A549 (cell line): ENCODE data around the gene ETV3L. TPM values are rescaled to one million over a fixed set of nuclear protein-coding genes. Genes with fewer than 3 reads are reported as not detected.

Experiments used
- ATAC-seq, 2 experiments: fragments of 200-7000 bp in 1 of 2; fragments of >200 bp in 1 of 2; cut with Nextera tagmentation in 1 of 2; cut with Tn5 transposase in 1 of 2; 3 replicates each; pipeline versions ENCODE4 v1.8.0 to v1.9.1; 2018 to 2020; ENCODE audit warnings: mild to moderate bottlenecking in 1 of 2, moderate library complexity in 1 of 2
- CTCF ChIA-PET: fragments of 300-600 bp; sonication (Branson Sonifier 250); formaldehyde crosslinking; extraction: SDS; loops from one replicate; lab custom pipeline; 2021; ENCODE audit warnings: antibody characterized with exemption, inconsistent platforms; lab: Yijun Ruan, JAX
- POLR2A ChIA-PET: fragments of 350-600 bp; formaldehyde crosslinking; extraction: SDS; loops from one replicate; lab custom pipeline; 2021; ENCODE audit warnings: antibody characterized with exemption, inconsistent platforms; lab: Yijun Ruan, JAX
- DNase-seq, 2 experiments: peaks; one replicate each; pipeline versions ENCODE4 v3.0.0 to v3.0.0-alpha.2; 2011 to 2016; ENCODE audit warnings: low read depth in 1 of 2, low spot score in 1 of 2
- FAIRE-seq: peaks from 2 replicates; lab custom pipeline; 2011; peaks lifted over from hg19 to GRCh38; lab: Jason Lieb, UNC
- H3K27ac ChIP-seq, 2 experiments: fragments of >200 bp; sonication (Bioruptor Twin); formaldehyde crosslinking; 3 replicates each; pipeline ENCODE4 v1.5.1; 2016 to 2017
- H3K4me1 ChIP-seq: fragments of >200 bp; sonication (Bioruptor Twin); formaldehyde crosslinking; 3 replicates; pipeline ENCODE4 v1.6.1; 2016
- H3K4me2 ChIP-seq: fragments of >200 bp; sonication (Bioruptor Twin); formaldehyde crosslinking; 3 replicates; pipeline ENCODE4 v1.6.1; 2016
- H3K4me3 ChIP-seq: fragments of >200 bp; sonication (Bioruptor Twin); formaldehyde crosslinking; 3 replicates; pipeline ENCODE4 v1.5.1; 2016
- H3K9me3 ChIP-seq: fragments of >200 bp; sonication (Bioruptor Twin); formaldehyde crosslinking; 3 replicates; pipeline ENCODE4 v1.6.1; 2016
- CEBPB ChIP-seq, 2 experiments: fragments of >200 bp in 1 of 2; sonication (Bioruptor Twin) in 1 of 2; formaldehyde crosslinking in 1 of 2; IDR thresholded peaks; 2 replicates each; pipeline ENCODE4 v1.6.1; 2012 to 2016
- CHD2 ChIP-seq: fragments of 150-350 bp; IDR thresholded peaks from 2 replicates; pipeline ENCODE4 v1.6.1; 2014; ENCODE audit warnings: low read length; ENCODE audit not compliant: partially characterized antibody
- CHD4 ChIP-seq: fragments of 200-600 bp; sonication (generic); IDR thresholded peaks from 2 replicates; pipeline ENCODE4 v1.6.1; 2016; ENCODE audit warnings: antibody characterized with exemption, mild to moderate bottlenecking, borderline replicate concordance
- CTCF ChIP-seq: fragments of >200 bp; sonication (Bioruptor Twin); formaldehyde crosslinking; IDR thresholded peaks from 3 replicates; pipeline ENCODE4 v1.5.1; 2016
- ELK1 ChIP-seq: fragments of 150-350 bp; IDR thresholded peaks from 2 replicates; pipeline ENCODE4 v1.6.1; 2014; ENCODE audit warnings: low read depth, mild to moderate bottlenecking, low read length
- EP300 ChIP-seq, 2 experiments: fragments of >200 bp; sonication (Bioruptor Twin); formaldehyde crosslinking; IDR thresholded peaks; 2 replicates in 1 of 2; 3 replicates in 1 of 2; pipeline ENCODE4 v1.6.1; 2016 to 2017
- FOSB ChIP-seq: fragments of 250-450 bp; sonication (Bioruptor Pico); IDR thresholded peaks from 2 replicates; pipeline ENCODE4 v1.5.0; 2020; ENCODE audit warnings: mild to moderate bottlenecking, moderate library complexity
- FOXS1 ChIP-seq: fragments of 250-450 bp; sonication (Bioruptor Pico); IDR thresholded peaks from 2 replicates; pipeline ENCODE4 v1.5.0; 2020; ENCODE audit warnings: mild to moderate bottlenecking, moderate library complexity
- GATA3 ChIP-seq: IDR thresholded peaks from 2 replicates; pipeline ENCODE4 v1.6.1; 2012; ENCODE audit warnings: borderline replicate concordance
- HOXB13 ChIP-seq: fragments of 250-450 bp; sonication (Bioruptor Pico); IDR thresholded peaks from 2 replicates; pipeline ENCODE4 v1.5.0; 2020; ENCODE audit warnings: low read depth, mild to moderate bottlenecking, moderate library complexity
- HOXB5 ChIP-seq: fragments of 250-450 bp; sonication (Bioruptor Pico); IDR thresholded peaks from 2 replicates; pipeline ENCODE4 v1.5.0; 2020; ENCODE audit warnings: mild to moderate bottlenecking, moderate library complexity
- JUN ChIP-seq, 2 experiments: fragments of >200 bp; sonication (Bioruptor Twin); formaldehyde crosslinking; IDR thresholded peaks; 2 replicates in 1 of 2; 3 replicates in 1 of 2; pipeline ENCODE4 v1.6.1; 2016 to 2017
- KDM1A ChIP-seq: fragments of 200-600 bp; sonication (generic); IDR thresholded peaks from 2 replicates; pipeline ENCODE4 v1.6.1; 2016; ENCODE audit warnings: low read depth, mild to moderate bottlenecking
- MAFK ChIP-seq: fragments of 450-650 bp; IDR thresholded peaks from 2 replicates; pipeline ENCODE4 v1.6.1; 2014; ENCODE audit not compliant: partially characterized antibody
- MAZ ChIP-seq: fragments of 150-350 bp; IDR thresholded peaks from 2 replicates; pipeline ENCODE4 v1.6.1; 2014; ENCODE audit warnings: antibody characterized with exemption, low read depth, low read length, borderline replicate concordance
- NPAS2 ChIP-seq: fragments of 250-450 bp; sonication (Bioruptor Pico); IDR thresholded peaks from 2 replicates; pipeline ENCODE4 v1.8.0; 2022; ENCODE audit warnings: mild to moderate bottlenecking, moderate library complexity, borderline replicate concordance
- PBX3 ChIP-seq: IDR thresholded peaks from 2 replicates; pipeline ENCODE4 v1.6.1; 2012
- POLR2AphosphoS2 ChIP-seq: conservative IDR thresholded peaks from 2 replicates; pipeline ENCODE4 v1.6.1; 2012; ENCODE audit warnings: low read length, improper control_type of control experiment, inconsistent platforms
- RARB ChIP-seq: fragments of 250-450 bp; sonication (Bioruptor Pico); IDR thresholded peaks from 2 replicates; pipeline ENCODE4 v1.8.0; 2021; ENCODE audit warnings: mild to moderate bottlenecking, moderate library complexity
- RCOR1 ChIP-seq: fragments of 150-350 bp; IDR thresholded peaks from 2 replicates; pipeline ENCODE4 v1.6.1; 2014; ENCODE audit warnings: antibody characterized with exemption, low read length, low read depth
- RFX5 ChIP-seq: fragments of 450-650 bp; IDR thresholded peaks from 2 replicates; pipeline ENCODE4 v1.7.1; 2014; ENCODE audit warnings: antibody characterized with exemption, mild to moderate bottlenecking, moderate library complexity
- SREBF2 ChIP-seq: fragments of 450-650 bp; IDR thresholded peaks from 2 replicates; pipeline ENCODE4 v1.6.1; 2014; ENCODE audit warnings: mild to moderate bottlenecking, moderate library complexity
- ZC3H11A ChIP-seq: fragments of 450-650 bp; IDR thresholded peaks from 2 replicates; pipeline ENCODE4 v1.6.1; 2014; ENCODE audit warnings: antibody characterized with exemption, mild to moderate bottlenecking
- ZNF302 ChIP-seq: fragments of 250-450 bp; sonication (Bioruptor Pico); IDR thresholded peaks from 2 replicates; pipeline ENCODE4 v1.9.0; 2021; ENCODE audit warnings: inconsistent platforms, mild to moderate bottlenecking, moderate library complexity
- ZSCAN20 ChIP-seq: fragments of 250-450 bp; sonication (Bioruptor Pico); IDR thresholded peaks from 2 replicates; pipeline ENCODE4 v1.8.0; 2022; ENCODE audit warnings: mild to moderate bottlenecking, moderate library complexity
- WGBS: methylation state at CpG from one replicate; pipeline ENCODE4 v1.1.6; 2017; ENCODE audit errors: missing lambda C conversion rate; 5-methylcytosine and 5-hydroxymethylcytosine counted together
- polyA plus RNA-seq, 4 experiments: library from polyadenylated mRNA; depleted of rRNA in 3 of 4; stranded (reverse); fragments of >200 nt; fragmentation: RNase III in 1 of 4; extraction: RNeasy Plus Mini Kit Qiagen cat#74134 plus additional on column Dnase treatment in 1 of 4; gene quantifications; 2 replicates in 3 of 4; 3 replicates in 1 of 4; pipeline ENCODE4 v1.2.3, GENCODE V29; 2011 to 2017
- TF ChIP-seq, protein P1 (sequence below): fragments of 250-450 bp; sonication (Bioruptor Pico); IDR thresholded peaks from 2 replicates; pipeline ENCODE4 v1.5.0; 2020; ENCODE audit warnings: low read depth, mild to moderate bottlenecking, moderate library complexity

Gene ETV3L
- polyA plus RNA-seq, 2 of the 4 experiments (the other 2 are of a cell fraction): not detected

DNA sequence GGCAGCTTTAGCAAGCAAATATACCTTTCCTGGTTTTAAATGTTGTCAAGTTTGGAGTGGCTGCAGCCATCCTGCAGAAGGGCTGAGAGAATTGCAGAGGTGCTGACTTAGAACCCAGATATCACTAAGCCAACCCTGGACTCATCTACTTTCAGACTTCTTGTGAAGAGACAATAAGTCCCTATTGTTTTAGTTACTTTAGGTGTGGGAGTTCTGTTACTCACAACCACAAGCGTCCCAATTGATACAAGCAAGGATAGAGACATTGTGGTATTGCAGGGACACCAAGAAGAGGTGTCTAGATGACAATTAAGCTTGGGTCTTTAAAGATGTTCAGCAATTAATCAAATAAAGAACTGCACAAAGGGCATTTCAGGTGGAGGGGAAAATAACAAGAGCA, 47.4 kb upstream of the ETV3L start (continued):
- no peak for TF ChIP-seq PBX3
- TF ChIP-seq FOSB (CRISPR knock-in tag): no peak

DNA sequence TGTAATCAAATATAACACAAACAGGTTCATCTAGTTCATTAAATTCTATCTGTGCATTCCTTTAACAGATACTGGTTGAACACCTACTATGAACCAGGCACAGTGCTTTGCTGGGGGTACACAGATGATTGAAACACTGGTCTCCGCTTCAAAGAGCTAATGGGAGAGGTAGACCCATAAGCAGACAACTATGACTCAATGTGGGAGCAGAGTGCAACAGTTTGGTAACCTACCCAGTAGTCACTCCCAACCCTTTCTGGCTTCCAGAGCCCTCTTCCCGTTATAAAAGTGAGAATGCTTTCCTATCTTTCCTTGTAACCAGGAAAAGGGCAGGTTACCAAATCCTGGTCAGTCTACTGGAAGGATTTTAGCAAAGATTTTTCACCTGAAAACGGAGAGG, 46.6 kb upstream of the ETV3L start:
- ATAC-seq (no peak), DNase-seq (no peak), FAIRE-seq (no peak)
- Histone ChIP-seq H3K4me2 (no peak overlapping the region), H3K4me3 (no peak overlapping the region), H3K9me3 (no peaks in the 10 kb centered on the region), H3K27ac (no peak overlapping the region), H3K4me1 (peaks cover 9% of the 10 kb centered on the region)
- TF ChIP-seq HOXB5 (CRISPR knock-in tag) (no peak), EP300 (IDR thresholded peaks at IDR 0.05) (no peak), CEBPB (IDR thresholded peaks at IDR 0.05) (no peak), JUN (IDR thresholded peaks at IDR 0.05) (no peak), SREBF2 (no peak), CHD2 (no peak), FOXS1 (CRISPR knock-in tag) (no peak)
- CTCF ChIA-PET: interaction anchor here (1.3 to 17.6 kb wide), 4 partner anchors 10 to 57 kb away, joined by 4 to 437 read pairs (median 22); no protein-coding TSS in a partner anchor
- POLR2A ChIA-PET: no interaction called here
- 33% methylated on average over 3 of the region's 3 CpGs for WGBS

GRCh38 chr1:157145076-157145475, 45.5 kb upstream of the ETV3L start:
- TF ChIP-seq RARB (CRISPR knock-in tag) (no peak), POLR2AphosphoS2 (no peak), CEBPB (IDR thresholded peaks at IDR 0.05) (no peak), HOXB5 (CRISPR knock-in tag) (no peak)
- TF ChIP-seq, all 56 proteins: peak for 0
- Histone ChIP-seq H3K4me1 (peaks cover 9% of the 10 kb centered on the region), H3K9me3 (no peaks in the 10 kb centered on the region), H3K27ac (no peak overlapping the region), H3K4me2 (no peak overlapping the region), H3K4me3 (no peak overlapping the region)
- FAIRE-seq (no peak), DNase-seq (no peak), ATAC-seq (no peak)
- ChIA-PET CTCF (interaction anchor here (2.9 to 17.6 kb wide), 2 partner anchors 10 to 56 kb away, joined by 10 to 437 read pairs; no protein-coding TSS in a partner anchor), POLR2A (interaction anchor here (0.7 kb wide), 1 partner anchor 12 kb away, joined by 3 read pairs; no protein-coding TSS in a partner anchor)
- 87% methylated on average over 1 of the region's 1 CpG for WGBS

DNA sequence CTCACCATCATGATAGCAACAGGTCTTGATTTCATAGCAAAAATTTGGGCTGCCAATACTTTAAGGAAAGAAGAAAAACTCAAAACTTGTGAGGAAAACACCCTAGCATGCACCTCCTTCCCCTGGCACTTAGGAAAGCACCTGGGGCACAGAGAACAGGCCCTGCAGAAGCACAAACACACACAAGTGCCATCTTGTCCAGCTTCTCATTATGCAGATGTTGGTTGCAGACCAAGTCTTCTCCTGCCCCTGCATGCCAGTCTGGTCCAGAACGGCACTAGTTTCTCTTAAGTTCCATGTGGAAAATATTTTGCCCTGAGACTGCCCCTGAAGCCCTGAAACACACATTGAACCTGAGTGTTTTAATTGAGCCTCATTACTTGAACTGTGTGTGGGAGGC, 44.9 kb upstream of the ETV3L start:
- POLR2A ChIA-PET: no interaction called here
- no peak for ATAC-seq
- H3K9me3 ChIP-seq: no peaks in the 10 kb centered on the region
- CTCF ChIA-PET: no interaction called here
- no peak for FAIRE-seq
- TF ChIP-seq NPAS2 (CRISPR knock-in tag): no peak
- TF ChIP-seq, protein P1, sequence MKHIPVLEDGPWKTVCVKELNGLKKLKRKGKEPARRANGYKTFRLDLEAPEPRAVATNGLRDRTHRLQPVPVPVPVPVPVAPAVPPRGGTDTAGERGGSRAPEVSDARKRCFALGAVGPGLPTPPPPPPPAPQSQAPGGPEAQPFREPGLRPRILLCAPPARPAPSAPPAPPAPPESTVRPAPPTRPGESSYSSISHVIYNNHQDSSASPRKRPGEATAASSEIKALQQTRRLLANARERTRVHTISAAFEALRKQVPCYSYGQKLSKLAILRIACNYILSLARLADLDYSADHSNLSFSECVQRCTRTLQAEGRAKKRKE: no peak
- TF ChIP-seq CHD4: no peak
- no peak for TF ChIP-seq EP300 (IDR thresholded peaks at IDR 0.05)
- TF ChIP-seq ZSCAN20: no peak
- TF ChIP-seq ZC3H11A: no peak
- no peak for TF ChIP-seq JUN (IDR thresholded peaks at IDR 0.05)
- no peak for TF ChIP-seq RCOR1
- TF ChIP-seq POLR2AphosphoS2: no peak
- no peak for TF ChIP-seq MAFK
- TF ChIP-seq FOSB (CRISPR knock-in tag): no peak
- TF ChIP-seq ZNF302: no peak
- no peak for TF ChIP-seq KDM1A
- TF ChIP-seq MAZ: no peak
- no peak for TF ChIP-seq GATA3
- no peak for TF ChIP-seq PBX3
- no peak for TF ChIP-seq CTCF
- TF ChIP-seq ELK1: no peak
- no peak for TF ChIP-seq HOXB13 (CRISPR knock-in tag)
- TF ChIP-seq RFX5: no peak
- WGBS: 60% methylated on average over 1 of the region's 1 CpG
- no peak for DNase-seq
- peaks cover 9% of the 10 kb centered on the region for H3K4me1 ChIP-seq
- no peak overlapping the region for H3K27ac ChIP-seq
- no peak overlapping the region for H3K4me2 ChIP-seq
- no peak overlapping the region for H3K4me3 ChIP-seq
